ENCODE measurements around the gene ANO9.
"Not testable (repeated sequence)": the region's sequence is repeated elsewhere in the genome, so short reads cannot be mapped to it uniquely, and the experiment has no call there.

The ANO9 gene

GRCh38 chr11:433641-434040, 8.2 kb downstream of the ANO9 start:
- DNase-seq, result no peak

GRCh38 chr11:433111-433510, 8.7 kb downstream of the ANO9 start:
- DNase-seq, result no peak

GRCh38 chr11:432501-433100, 9.2 kb downstream of the ANO9 start:
- DNase-seq, result no peak

- DNase-seq, result no peak
Measured at GRCh38 chr11:431921-432320, 9.9 kb downstream of the ANO9 start.

- DNase-seq, result no peak
Measured at GRCh38 chr11:429931-430456, 11.8 kb downstream of the ANO9 start.

- no peak for DNase-seq
Measured at GRCh38 chr11:429391-429790, 12.4 kb downstream of the ANO9 start.

GRCh38 chr11:428295-428694, 13.5 kb downstream of the ANO9 start:
- no peak for DNase-seq

- DNase-seq, result no peak
Measured at GRCh38 chr11:426851-427250, 15.0 kb downstream of the ANO9 start.

GRCh38 chr11:425301-425700, 16.5 kb downstream of the ANO9 start:
- DNase-seq, result no peak

- DNase-seq, result not testable (repeated sequence)
Measured at GRCh38 chr11:424766-425165, 17.0 kb downstream of the ANO9 start.

GRCh38 chr11:424232-424631, 17.6 kb downstream of the ANO9 start:
- DNase-seq, result no peak

GRCh38 chr11:422249-422656, 19.6 kb downstream of the ANO9 start:
- no peak for DNase-seq

GRCh38 chr11:420911-421321, 20.9 kb downstream of the ANO9 start:
- DNase-seq, result no peak

GRCh38 chr11:420054-420910, 21.5 kb downstream of the ANO9 start:
- no peak for DNase-seq

- no peak for DNase-seq
Measured at GRCh38 chr11:419248-420005, 22.4 kb downstream of the ANO9 start.

- DNase-seq, result no peak
Measured at GRCh38 chr11:418343-419247, 23.2 kb downstream of the ANO9 start.

GRCh38 chr11:417652-418342, 24.0 kb downstream of the ANO9 start:
- no peak for DNase-seq

GRCh38 chr11:416757-417621, 24.8 kb downstream of the ANO9 start:
- DNase-seq, result no peak

- DNase-seq, result no peak
Measured at GRCh38 chr11:416051-416756, 25.6 kb downstream of the ANO9 start.

- DNase-seq, result no peak
Measured at GRCh38 chr11:415640-416041, 26.2 kb downstream of the ANO9 start.
